ENCODE results near the gene CD93. TPM values are rescaled to one million over a fixed set of nuclear protein-coding genes. Genes with fewer than 3 reads are reported as not detected.

The CD93 gene
- total RNA-seq, 2 donors from 2014 or later: 13.9 to 31.1 TPM

GRCh38 chr20:23118144-23118543, 32.0 kb upstream of the CD93 start:
- 95% methylated on average over 8 of the region's 8 CpGs for WGBS
- no peaks in the 10 kb centered on the region for H3K36me3 ChIP-seq
- intact Hi-C loops (cut with DNase I): no loop called here
- H3K9me3 ChIP-seq: no peaks in the 10 kb centered on the region
- H3K4me1 ChIP-seq (replicated peaks): no peaks in the 10 kb centered on the region
- no peak for DNase-seq (ENCODE audit: low spot score)
- TF ChIP-seq POLR2A (IDR thresholded peaks at IDR 0.05): no peak
- TF ChIP-seq CTCF (IDR thresholded peaks at IDR 0.05): no peak
- TF ChIP-seq POLR2AphosphoS5 (IDR thresholded peaks at IDR 0.05): no peak
- no peaks in the 10 kb centered on the region for H3K27me3 ChIP-seq (replicated peaks; ENCODE audit: insufficient read depth)
- no peak overlapping the region for H3K27ac ChIP-seq
- no peak overlapping the region for H3K4me3 ChIP-seq

GRCh38 chr20:23117738-23118137, 31.6 kb upstream of the CD93 start:
- Histone ChIP-seq H3K27me3 (replicated peaks; ENCODE audit: insufficient read depth) (no peaks in the 10 kb centered on the region), H3K27ac (no peak overlapping the region), H3K4me3 (no peak overlapping the region), H3K4me1 (replicated peaks) (no peaks in the 10 kb centered on the region), H3K9me3 (no peaks in the 10 kb centered on the region), H3K36me3 (no peaks in the 10 kb centered on the region)
- TF ChIP-seq POLR2AphosphoS5 (IDR thresholded peaks at IDR 0.05): no peak
- TF ChIP-seq CTCF (IDR thresholded peaks at IDR 0.05): no peak
- no peak for TF ChIP-seq POLR2A (IDR thresholded peaks at IDR 0.05)
- no peak for DNase-seq (ENCODE audit: low spot score)
- intact Hi-C loops (cut with DNase I): no loop called here
- WGBS: 93% methylated on average over 8 of the region's 8 CpGs

DNA sequence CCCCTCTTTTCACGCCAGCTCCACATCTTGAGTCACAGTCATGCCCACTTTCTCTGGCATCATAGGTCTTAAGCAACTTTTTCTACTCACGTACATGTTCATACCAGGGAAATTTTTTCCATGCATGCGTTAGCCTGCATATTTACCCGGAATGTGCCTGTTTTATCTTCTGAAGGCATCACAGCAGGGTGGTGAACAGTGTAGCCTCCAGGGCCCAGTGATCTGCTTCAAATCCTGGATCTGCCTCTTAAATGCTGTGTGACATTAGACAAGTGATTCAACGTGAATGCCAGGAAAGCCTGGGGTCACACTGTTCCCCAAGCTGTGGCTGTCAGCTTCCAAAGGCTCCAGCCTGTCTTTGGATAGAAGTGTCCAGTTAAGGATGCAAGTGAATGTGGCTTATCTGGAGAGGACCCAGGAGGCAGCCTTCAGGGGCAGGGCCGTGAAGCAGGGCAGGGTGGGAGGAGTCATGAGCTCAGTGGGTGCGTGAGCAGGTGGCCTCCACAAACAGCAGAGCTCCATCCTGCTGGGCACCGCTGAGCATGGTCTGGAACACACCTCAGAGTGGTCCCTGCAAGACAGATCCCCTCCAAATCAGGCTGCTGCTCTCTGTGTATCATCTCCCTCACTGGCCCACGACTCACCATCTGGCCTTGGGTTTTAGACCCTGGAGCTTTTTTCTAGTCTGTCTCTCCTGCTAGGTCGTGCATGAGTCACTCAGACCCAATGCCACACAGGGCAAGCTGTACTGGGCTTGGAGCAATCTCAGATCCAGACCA, 30.4 kb upstream of the CD93 start:
- H3K36me3 ChIP-seq: no peaks in the 10 kb centered on the region
- intact Hi-C loops (cut with DNase I): no loop called here
- no peak overlapping the region for H3K4me3 ChIP-seq
- no peak overlapping the region for H3K27ac ChIP-seq
- H3K9me3 ChIP-seq: no peaks in the 10 kb centered on the region
- DNase-seq (ENCODE audit: low spot score): no peak
- 61% methylated on average over 10 of the region's 10 CpGs for WGBS
- H3K4me1 ChIP-seq (replicated peaks): no peaks in the 10 kb centered on the region
- H3K27me3 ChIP-seq (replicated peaks; ENCODE audit: insufficient read depth): no peaks in the 10 kb centered on the region
- TF ChIP-seq POLR2AphosphoS5 (IDR thresholded peaks at IDR 0.05): no peak
- TF ChIP-seq POLR2A (IDR thresholded peaks at IDR 0.05): no peak
- TF ChIP-seq CTCF (IDR thresholded peaks at IDR 0.05): no peak

DNA sequence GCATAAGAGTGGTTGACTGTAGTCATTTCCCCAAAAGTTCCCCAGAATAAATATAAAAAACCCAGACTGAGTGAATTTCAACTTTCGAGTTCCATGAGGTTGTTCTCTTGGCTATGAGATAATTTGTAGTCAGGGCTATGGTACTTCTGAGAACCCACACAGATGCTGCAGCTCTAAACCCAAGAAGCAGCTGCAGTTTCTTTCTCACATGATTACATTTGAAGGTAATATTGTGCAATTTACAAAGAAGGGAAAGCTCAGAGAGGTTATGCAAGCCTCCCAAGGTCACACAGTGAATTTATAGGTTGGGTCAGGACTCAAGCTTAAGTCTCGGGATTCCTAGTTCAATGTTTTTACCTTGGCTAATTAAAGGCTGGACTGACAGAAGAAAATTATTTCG, 29.7 kb upstream of the CD93 start:
- no peak for DNase-seq (ENCODE audit: low spot score)
- intact Hi-C loops (cut with DNase I): no loop called here
- WGBS: 80% methylated on average over 3 of the region's 3 CpGs

More for the DNA sequence above, 29.7 kb upstream of the CD93 start:
- H3K9me3 ChIP-seq: no peaks in the 10 kb centered on the region
- no peaks in the 10 kb centered on the region for H3K36me3 ChIP-seq
- no peak overlapping the region for H3K4me3 ChIP-seq
- H3K27ac ChIP-seq: no peak overlapping the region
- H3K4me1 ChIP-seq (replicated peaks): no peaks in the 10 kb centered on the region
- no peak for TF ChIP-seq POLR2AphosphoS5 (IDR thresholded peaks at IDR 0.05)
- no peak for TF ChIP-seq POLR2A (IDR thresholded peaks at IDR 0.05)
- no peak for TF ChIP-seq CTCF (IDR thresholded peaks at IDR 0.05)
- no peaks in the 10 kb centered on the region for H3K27me3 ChIP-seq (replicated peaks; ENCODE audit: insufficient read depth)
